Upper lobe of left lung (tissue), 6 donors: ENCODE data around the gene PI4KB. TPM values are rescaled to one million over a fixed set of nuclear protein-coding genes. Genes with fewer than 3 reads are reported as not detected.

ENCODE experiments used
- ATAC-seq, 2 donors: fragments of 200-7000 bp; cut with Tn5 transposase; one replicate each; pipeline ENCODE4 v1.9.1; 2022; ENCODE audit warnings: mild to moderate bottlenecking in 2 of 2, moderate library complexity in 2 of 2; ENCODE audit not compliant: low FRiP score in 2 of 2
- DNase-seq, 2 donors: peaks; one replicate each; pipeline ENCODE4 v3.0.0-alpha.2; 2019 to 2020
- H3K27ac ChIP-seq, 4 donors: fragments of 200-600 bp; sonication (generic); one replicate each; pipeline ENCODE4 v1.5.1; 2016 to 2019
- H3K27me3 ChIP-seq, 4 donors: fragments of 200-600 bp; sonication (generic); one replicate each; pipeline ENCODE4 v1.5.1; 2017 to 2019
- H3K36me3 ChIP-seq, 4 donors: fragments of 200-600 bp; sonication (generic); one replicate each; pipeline ENCODE4 v1.5.1; 2016 to 2019
- H3K4me1 ChIP-seq, 4 donors: fragments of 200-600 bp; sonication (generic); one replicate each; pipeline ENCODE4 v1.5.1; 2018 to 2019
- H3K4me3 ChIP-seq, 4 donors: fragments of 200-600 bp; sonication (generic); one replicate each; pipeline ENCODE4 v1.5.1; 2017 to 2019; ENCODE audit warnings: mild to moderate bottlenecking in 2 of 4, moderate library complexity in 1 of 4
- H3K9me3 ChIP-seq, 4 donors: fragments of 200-600 bp; sonication (generic); one replicate each; pipeline ENCODE4 v1.5.1; 2018 to 2019
- CTCF ChIP-seq, 6 experiments: fragments of 450-650 bp in 4 of 6; fragments of 200-600 bp in 2 of 6; sonication (generic) in 2 of 6; IDR thresholded peaks; one replicate each; pipeline ENCODE4 v1.5.1; 2016 to 2019; ENCODE audit warnings: antibody characterized with exemption in 6 of 6
- EP300 ChIP-seq, 4 donors: sonication (generic); formaldehyde crosslinking; IDR thresholded peaks; one replicate each; pipeline ENCODE4 v1.5.1; 2017; ENCODE audit warnings: antibody characterized with exemption in 4 of 4, control low read depth in 2 of 4
- POLR2A ChIP-seq, 4 donors: fragments of 450-650 bp; IDR thresholded peaks; one replicate each; pipeline ENCODE4 v1.5.1; 2016 to 2017; ENCODE audit warnings: antibody characterized with exemption in 4 of 4, mild to moderate bottlenecking in 2 of 4
- POLR2AphosphoS5 ChIP-seq, 2 donors: sonication (generic); formaldehyde crosslinking; IDR thresholded peaks; one replicate each; pipeline ENCODE4 v1.5.1; 2017; ENCODE audit warnings: antibody characterized with exemption in 2 of 2
- WGBS, 2 donors: methylation state at CpG; one replicate each; pipeline ENCODE4 v1.1.5; 2017 to 2018; 5-methylcytosine and 5-hydroxymethylcytosine counted together
- total RNA-seq, 6 donors: library from RNA; depleted of rRNA in 4 of 6; stranded (reverse); fragments of >200 nt in 4 of 6; gene quantifications; one replicate each; pipeline versions ENCODE4 v1.1.0 to v1.2.1, GENCODE V29; 2016 to 2021
- donor health status: DM: no; HTN: no; CAD: no; lungs with moderate emphysema.
- donor health status: DM: no; HTN: yes; CAD: no; lungs with severe emphysema.

PI4KB gene
- total RNA-seq, 6 donors from 2014 or later, result 41.3 to 127 (median 64.0) TPM

DNA sequence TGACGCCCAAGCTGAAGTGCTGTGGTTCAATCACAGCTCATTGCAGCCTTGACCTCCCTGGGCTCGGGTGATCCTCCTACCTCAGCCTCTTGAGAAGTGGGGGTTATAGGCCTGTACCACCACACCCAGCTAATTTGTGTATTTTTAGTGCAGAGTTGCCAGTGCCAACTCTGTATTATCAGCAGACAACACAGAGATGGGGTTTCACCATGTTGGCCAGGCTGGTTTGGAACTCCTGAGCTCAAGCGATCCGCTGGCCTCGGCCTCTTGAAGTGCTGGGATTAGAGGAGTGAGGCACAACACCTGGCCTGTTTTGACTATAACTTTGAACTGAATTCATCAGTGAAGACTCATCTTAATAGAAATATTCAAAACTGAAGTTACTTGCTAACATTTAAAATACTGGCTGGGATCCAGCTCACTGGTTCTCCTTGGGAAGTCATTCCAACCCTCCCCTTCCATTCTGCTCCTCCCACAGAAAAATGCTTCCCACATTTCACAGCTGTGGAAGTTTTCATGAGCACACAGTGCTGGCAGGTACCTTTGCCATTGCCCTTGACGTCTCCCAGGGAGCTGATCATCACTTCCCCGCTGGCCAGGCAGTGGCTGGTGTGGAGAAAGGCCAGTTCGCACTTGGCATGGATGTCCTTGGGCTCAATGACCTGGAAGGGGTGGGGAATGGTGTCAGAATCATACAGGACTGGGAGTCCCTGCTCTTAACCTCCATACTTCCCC lies 40.6 kb upstream of the PI4KB start:
- DNase-seq (no peak), ATAC-seq (no peak)
- H3K9me3 ChIP-seq, result peaks cover 0 to 3% (median 0%) of the 10 kb centered on the region in 4 donors
- peaks cover 18 to 59% (median 35%) of the 10 kb centered on the region in 4 donors for H3K36me3 ChIP-seq
- H3K4me3 ChIP-seq, result no peak overlapping the region
- TF ChIP-seq CTCF (IDR thresholded peaks at IDR 0.05) (no peak), POLR2A (IDR thresholded peaks at IDR 0.05) (no peak), POLR2AphosphoS5 (IDR thresholded peaks at IDR 0.05) (no peak), EP300 (IDR thresholded peaks at IDR 0.05) (no peak)
- 77 to 80% methylated on average over 8 of the region's 8 CpGs for WGBS, 2 donors
- no peaks in the 10 kb centered on the region for H3K27me3 ChIP-seq
- H3K4me1 ChIP-seq, result peaks cover 28 to 46% (median 37%) of the 10 kb centered on the region in 4 donors
- H3K27ac ChIP-seq, result peak overlapping the region in 1 of 4 donors; percentile 35

- H3K27ac ChIP-seq, result no peak overlapping the region
- H3K9me3 ChIP-seq, result peaks cover 0 to 11% (median 2%) of the 10 kb centered on the region in 4 donors
- no peak overlapping the region for H3K4me3 ChIP-seq
- H3K27me3 ChIP-seq, result no peaks in the 10 kb centered on the region
- no peak for TF ChIP-seq EP300 (IDR thresholded peaks at IDR 0.05)
- no peak for TF ChIP-seq POLR2A (IDR thresholded peaks at IDR 0.05)
- no peak for TF ChIP-seq CTCF (IDR thresholded peaks at IDR 0.05)
- TF ChIP-seq POLR2AphosphoS5 (IDR thresholded peaks at IDR 0.05), result no peak
- WGBS, 2 donors, result 91 to 92% methylated on average over 4 of the region's 4 CpGs
- ATAC-seq, result no peak
- no peak for DNase-seq
- H3K4me1 ChIP-seq, result peaks cover 8 to 20% (median 13%) of the 10 kb centered on the region in 4 donors
- H3K36me3 ChIP-seq, result peaks cover 18 to 60% (median 39%) of the 10 kb centered on the region in 4 donors
Measured at GRCh38 chr1:151364996-151365395, 37.8 kb upstream of the PI4KB start.

DNA sequence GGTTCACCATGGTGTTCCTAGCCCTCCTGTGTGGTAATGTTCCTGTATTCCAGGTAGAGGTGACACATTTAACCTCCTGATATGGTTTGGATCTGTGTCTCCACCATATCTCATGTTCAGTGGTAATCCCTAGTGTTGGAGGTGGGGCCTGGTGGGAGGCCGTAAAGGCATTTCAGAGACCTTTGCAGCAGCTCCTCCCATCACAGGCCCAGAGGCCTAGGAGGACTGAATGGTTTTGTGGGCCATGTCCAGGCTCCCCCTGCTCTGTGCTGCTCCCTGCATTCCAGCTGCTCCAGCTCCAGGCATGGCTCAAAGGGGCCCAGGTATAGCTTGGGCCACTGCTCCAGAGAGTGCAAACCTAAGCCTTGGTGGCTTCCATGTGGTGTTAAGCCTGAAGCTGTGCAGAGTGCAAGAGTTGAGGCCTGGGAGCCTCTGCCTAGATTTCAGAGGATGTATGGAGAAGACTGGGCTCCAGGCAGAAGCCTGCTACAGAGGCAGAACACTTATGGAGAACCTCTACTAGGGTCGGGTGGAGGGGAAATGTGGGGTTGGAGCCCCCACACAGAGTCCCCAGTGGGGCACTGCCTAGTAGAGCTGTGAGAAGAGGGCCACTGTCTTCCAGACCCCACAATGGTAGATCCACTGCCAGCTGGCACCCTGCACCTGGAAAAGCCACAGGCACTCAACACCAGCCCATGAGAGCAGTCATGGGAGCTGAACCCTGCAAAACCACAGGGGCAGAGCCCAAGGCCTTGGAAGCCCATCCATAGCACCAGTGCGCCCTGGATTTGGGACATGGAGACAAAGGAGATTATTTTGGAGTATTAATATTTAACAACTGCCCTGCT lies 35.3 kb upstream of the PI4KB start:
- 96 to 100% methylated on average over 3 of the region's 3 CpGs for WGBS, 2 donors
- Histone ChIP-seq H3K36me3 (peaks cover 14 to 45% (median 37%) of the 10 kb centered on the region in 4 donors), H3K27ac (no peak overlapping the region), H3K27me3 (no peaks in the 10 kb centered on the region), H3K4me3 (no peak overlapping the region), H3K4me1 (no peaks in the 10 kb centered on the region), H3K9me3 (peaks cover 0 to 11% (median 2%) of the 10 kb centered on the region in 4 donors)
- DNase-seq, result no peak
- ATAC-seq, result no peak
- no peak for TF ChIP-seq CTCF (IDR thresholded peaks at IDR 0.05)
- no peak for TF ChIP-seq EP300 (IDR thresholded peaks at IDR 0.05)
- no peak for TF ChIP-seq POLR2A (IDR thresholded peaks at IDR 0.05)
- no peak for TF ChIP-seq POLR2AphosphoS5 (IDR thresholded peaks at IDR 0.05)

GRCh38 chr1:151361883-151362282 lies 34.7 kb upstream of the PI4KB start:
- no peaks in the 10 kb centered on the region for H3K27me3 ChIP-seq
- H3K4me3 ChIP-seq, result no peak overlapping the region
- ATAC-seq (no peak), DNase-seq (no peak)
- TF ChIP-seq EP300 (IDR thresholded peaks at IDR 0.05) (no peak), POLR2AphosphoS5 (IDR thresholded peaks at IDR 0.05) (no peak), CTCF (IDR thresholded peaks at IDR 0.05) (no peak), POLR2A (IDR thresholded peaks at IDR 0.05) (no peak)
- H3K9me3 ChIP-seq, result peaks cover 0 to 11% (median 2%) of the 10 kb centered on the region in 4 donors
- H3K27ac ChIP-seq, result no peak overlapping the region
- H3K36me3 ChIP-seq, result peaks cover 14 to 41% (median 35%) of the 10 kb centered on the region in 4 donors
- no peaks in the 10 kb centered on the region for H3K4me1 ChIP-seq
